ENCODE measurements around the gene BMPR2. TPM values are rescaled to one million over a fixed set of nuclear protein-coding genes. Genes with fewer than 3 reads are reported as not detected.

BMPR2 gene
- total and polyA plus RNA-seq, 4 experiments from 2014 or later = 2.3 to 20.8 (median 11.5) TPM

DNA sequence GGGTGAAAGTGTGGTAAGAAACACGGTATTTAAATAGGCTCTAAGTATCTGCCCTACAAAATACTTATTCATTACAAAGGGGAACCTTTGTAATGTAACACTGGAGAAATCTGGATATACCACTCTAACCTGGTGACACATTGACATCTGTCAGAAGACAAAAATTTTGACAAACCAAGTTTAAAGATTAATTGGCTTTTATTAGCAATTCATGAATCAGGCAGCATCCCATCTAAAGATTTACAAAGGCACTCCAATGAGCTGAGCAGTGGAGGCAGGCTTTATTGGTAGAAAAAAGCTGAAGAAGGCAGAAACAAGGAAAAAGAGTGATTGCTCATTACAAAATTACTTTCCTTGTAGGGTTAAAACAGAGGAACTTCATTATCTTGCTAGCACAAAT is 35.0 kb downstream of the BMPR2 start:
- H3K27me3 ChIP-seq (ENCODE audit: insufficient read depth, low read length) = no peaks in the 10 kb centered on the region
- no peaks in the 10 kb centered on the region for H3K9me3 ChIP-seq (ENCODE audit: control insufficient read depth in 1 of 2, low read length in 2 of 2)
- peaks cover 0 to 7% (median 3%) of the 10 kb centered on the region in 4 donors for H3K4me1 Mint-ChIP-seq
- no peaks in the 10 kb centered on the region for H3K4me1 ChIP-seq (ENCODE audit: insufficient read depth, low read length)
- no peak overlapping the region for H3K4me3 ChIP-seq (ENCODE audit: low read length in 2 of 2)
- no peak overlapping the region for H3K27ac Mint-ChIP-seq
- H3K9me3 Mint-ChIP-seq = no peaks in the 10 kb centered on the region
- H3K27me3 Mint-ChIP-seq = no peaks in the 10 kb centered on the region
- ChIA-PET POLR2A (ENCODE audit: partially characterized antibody) (no interaction called here), CTCF (ENCODE audit: partially characterized antibody) (no interaction called here)
- intact Hi-C loops (cut with micrococcal nuclease) = no loop called here
- H3K4me3 Mint-ChIP-seq = no peak overlapping the region
- no peak for DNase-seq
- peaks cover 0 to 10% of the 10 kb centered on the region in 2 donors for H3K36me3 Mint-ChIP-seq
- no peak overlapping the region for H3K27ac ChIP-seq (ENCODE audit: low read depth, low read length)
- H3K36me3 ChIP-seq (ENCODE audit: insufficient read depth, low read length) = no peaks in the 10 kb centered on the region

DNA sequence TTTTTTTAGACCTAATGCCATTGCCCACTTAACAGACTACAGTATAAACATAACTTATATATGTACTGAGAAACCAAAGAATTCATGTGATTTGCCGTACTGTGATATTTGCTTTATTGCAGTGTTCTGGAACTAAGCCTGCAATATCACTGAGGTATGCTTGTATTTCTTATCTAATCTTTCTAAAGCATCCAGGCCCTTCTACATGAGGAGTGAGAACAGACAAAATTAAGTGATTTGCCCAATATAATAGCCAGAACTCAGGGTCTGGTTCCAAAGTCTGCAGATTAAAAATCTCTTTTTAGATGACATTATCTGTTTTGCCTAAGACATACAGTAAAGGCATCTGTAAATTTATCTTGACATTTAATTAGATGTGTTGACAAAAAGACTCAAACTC is 41.9 kb downstream of the BMPR2 start:
- ChIA-PET POLR2A (ENCODE audit: partially characterized antibody) (no interaction called here), CTCF (ENCODE audit: partially characterized antibody) (no interaction called here)
- H3K27me3 ChIP-seq (ENCODE audit: insufficient read depth, low read length) = no peaks in the 10 kb centered on the region
- Mint-ChIP-seq H3K27me3 (no peaks in the 10 kb centered on the region), H3K36me3 (peaks cover 0 to 4% of the 10 kb centered on the region in 2 donors), H3K4me3 (no peak overlapping the region), H3K4me1 (peaks cover 0 to 4% (median 3%) of the 10 kb centered on the region in 4 donors), H3K9me3 (no peaks in the 10 kb centered on the region), H3K27ac (no peak overlapping the region)
- no peaks in the 10 kb centered on the region for H3K4me1 ChIP-seq (ENCODE audit: insufficient read depth, low read length)
- H3K27ac ChIP-seq (ENCODE audit: low read depth, low read length) = no peak overlapping the region
- DNase-seq = no peak
- no peaks in the 10 kb centered on the region for H3K36me3 ChIP-seq (ENCODE audit: insufficient read depth, low read length)
- no peak overlapping the region for H3K4me3 ChIP-seq (ENCODE audit: low read length in 2 of 2)
- intact Hi-C loops (cut with micrococcal nuclease) = no loop called here
- no peaks in the 10 kb centered on the region for H3K9me3 ChIP-seq (ENCODE audit: control insufficient read depth in 1 of 2, low read length in 2 of 2)

DNA sequence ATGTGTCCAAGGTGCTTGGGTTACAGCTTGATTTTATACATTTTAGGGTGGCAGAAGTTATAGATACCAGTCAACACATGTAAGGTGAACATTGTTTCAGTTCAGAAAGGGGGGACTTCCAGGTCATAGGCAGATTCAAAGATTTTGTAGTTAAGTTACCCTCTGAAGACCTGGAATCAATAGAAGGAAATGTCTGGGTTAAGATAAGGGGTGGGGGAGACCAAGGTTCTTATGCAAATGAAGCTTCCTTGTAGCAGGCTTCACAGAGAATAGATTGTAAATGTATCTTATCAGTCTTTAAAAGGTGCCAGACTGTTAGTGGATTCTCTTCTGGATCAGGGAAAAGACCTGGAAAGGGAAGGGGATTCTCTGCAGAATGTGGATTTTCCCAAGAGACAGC is 42.4 kb downstream of the BMPR2 start:
- Histone ChIP-seq H3K36me3 (ENCODE audit: insufficient read depth, low read length) (no peaks in the 10 kb centered on the region), H3K27ac (ENCODE audit: low read depth, low read length) (no peak overlapping the region), H3K4me1 (ENCODE audit: insufficient read depth, low read length) (no peaks in the 10 kb centered on the region), H3K27me3 (ENCODE audit: insufficient read depth, low read length) (no peaks in the 10 kb centered on the region), H3K4me3 (ENCODE audit: low read length in 2 of 2) (no peak overlapping the region), H3K9me3 (ENCODE audit: control insufficient read depth in 1 of 2, low read length in 2 of 2) (no peaks in the 10 kb centered on the region)
- H3K4me1 Mint-ChIP-seq = peaks cover 0 to 4% (median 3%) of the 10 kb centered on the region in 4 donors
- DNase-seq = no peak
- intact Hi-C loops (cut with micrococcal nuclease) = no loop called here
- CTCF ChIA-PET (ENCODE audit: partially characterized antibody) = no interaction called here
- H3K36me3 Mint-ChIP-seq = peaks cover 0 to 4% of the 10 kb centered on the region in 2 donors
- H3K9me3 Mint-ChIP-seq = no peaks in the 10 kb centered on the region
- H3K27me3 Mint-ChIP-seq = no peaks in the 10 kb centered on the region
- POLR2A ChIA-PET (ENCODE audit: partially characterized antibody) = no interaction called here
- H3K27ac Mint-ChIP-seq = no peak overlapping the region
- H3K4me3 Mint-ChIP-seq = no peak overlapping the region

DNA sequence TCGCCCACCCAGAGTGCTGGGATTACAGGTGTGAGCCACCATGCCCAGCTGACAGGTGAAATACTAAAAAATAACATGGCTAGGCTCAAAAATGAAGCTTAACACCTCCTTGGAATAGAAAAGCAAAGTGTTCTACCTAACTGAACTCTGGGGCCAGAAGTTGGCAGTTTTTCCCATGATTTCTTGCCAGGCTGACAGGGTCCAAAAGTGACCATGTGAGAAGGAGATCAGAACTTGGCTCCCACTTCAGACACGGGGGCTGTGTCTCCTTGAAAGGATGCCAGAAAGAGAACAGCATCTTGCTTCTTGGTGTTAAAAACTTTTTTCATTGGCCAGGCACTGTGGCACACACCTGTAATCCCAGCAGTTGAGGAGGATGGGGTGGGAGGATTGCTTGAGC is 47.0 kb downstream of the BMPR2 start:
- CTCF ChIA-PET (ENCODE audit: partially characterized antibody) = no interaction called here
- peaks cover 0 to 14% of the 10 kb centered on the region in 2 donors for H3K36me3 Mint-ChIP-seq
- no peak overlapping the region for H3K27ac Mint-ChIP-seq
- intact Hi-C loops (cut with micrococcal nuclease) = no loop called here
- H3K9me3 Mint-ChIP-seq = peaks cover 0 to 2% (median 0%) of the 10 kb centered on the region in 8 donors
- H3K36me3 ChIP-seq (ENCODE audit: insufficient read depth, low read length) = no peaks in the 10 kb centered on the region
- no peak overlapping the region for H3K4me3 Mint-ChIP-seq
- H3K27ac ChIP-seq (ENCODE audit: low read depth, low read length) = no peak overlapping the region
- H3K27me3 Mint-ChIP-seq = no peaks in the 10 kb centered on the region
- no peaks in the 10 kb centered on the region for H3K4me1 ChIP-seq (ENCODE audit: insufficient read depth, low read length)
- POLR2A ChIA-PET (ENCODE audit: partially characterized antibody) = no interaction called here
- H3K9me3 ChIP-seq (ENCODE audit: control insufficient read depth in 1 of 2, low read length in 2 of 2) = no peaks in the 10 kb centered on the region
- H3K4me3 ChIP-seq (ENCODE audit: low read length in 2 of 2) = no peak overlapping the region
- H3K4me1 Mint-ChIP-seq = peaks cover 4 to 12% (median 8%) of the 10 kb centered on the region in 4 donors
- H3K27me3 ChIP-seq (ENCODE audit: insufficient read depth, low read length) = no peaks in the 10 kb centered on the region
- no peak for DNase-seq

DNA sequence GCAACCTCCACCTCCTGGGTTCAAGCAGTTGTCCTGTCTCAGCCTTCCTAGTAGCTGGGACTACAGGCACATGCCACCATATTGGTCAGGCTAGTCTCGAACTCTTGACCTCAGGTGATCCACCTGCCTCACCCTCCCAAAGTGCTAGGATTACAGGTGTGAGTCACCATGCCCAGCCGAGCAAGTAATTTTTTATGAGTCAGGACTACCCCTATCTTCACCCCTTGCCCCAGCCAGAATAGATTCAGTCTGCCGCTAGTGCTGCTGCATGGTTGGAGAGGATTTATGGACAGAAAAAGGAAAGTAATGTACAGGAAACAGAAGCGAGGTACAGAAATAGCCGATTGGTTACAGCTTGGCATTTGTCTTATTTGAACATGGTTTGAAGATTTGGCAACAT is 48.9 kb downstream of the BMPR2 start:
- POLR2A ChIA-PET (ENCODE audit: partially characterized antibody) = no interaction called here
- no peak overlapping the region for H3K27ac Mint-ChIP-seq
- no peak for DNase-seq
- no peaks in the 10 kb centered on the region for H3K27me3 Mint-ChIP-seq
- H3K36me3 ChIP-seq (ENCODE audit: insufficient read depth, low read length) = no peaks in the 10 kb centered on the region
- intact Hi-C loops (cut with micrococcal nuclease) = no loop called here
- peaks cover 1 to 28% of the 10 kb centered on the region in 2 donors for H3K36me3 Mint-ChIP-seq
- H3K9me3 ChIP-seq (ENCODE audit: control insufficient read depth in 1 of 2, low read length in 2 of 2) = no peaks in the 10 kb centered on the region
- no peak overlapping the region for H3K4me3 Mint-ChIP-seq
- H3K4me3 ChIP-seq (ENCODE audit: low read length in 2 of 2) = no peak overlapping the region
- H3K4me1 ChIP-seq (ENCODE audit: insufficient read depth, low read length) = no peaks in the 10 kb centered on the region
- H3K27me3 ChIP-seq (ENCODE audit: insufficient read depth, low read length) = no peaks in the 10 kb centered on the region
- no peak overlapping the region for H3K27ac ChIP-seq (ENCODE audit: low read depth, low read length)
- CTCF ChIA-PET (ENCODE audit: partially characterized antibody) = no interaction called here
- peaks cover 4 to 13% (median 8%) of the 10 kb centered on the region in 4 donors for H3K4me1 Mint-ChIP-seq
- H3K9me3 Mint-ChIP-seq = peaks cover 0 to 7% (median 3%) of the 10 kb centered on the region in 8 donors

DNA sequence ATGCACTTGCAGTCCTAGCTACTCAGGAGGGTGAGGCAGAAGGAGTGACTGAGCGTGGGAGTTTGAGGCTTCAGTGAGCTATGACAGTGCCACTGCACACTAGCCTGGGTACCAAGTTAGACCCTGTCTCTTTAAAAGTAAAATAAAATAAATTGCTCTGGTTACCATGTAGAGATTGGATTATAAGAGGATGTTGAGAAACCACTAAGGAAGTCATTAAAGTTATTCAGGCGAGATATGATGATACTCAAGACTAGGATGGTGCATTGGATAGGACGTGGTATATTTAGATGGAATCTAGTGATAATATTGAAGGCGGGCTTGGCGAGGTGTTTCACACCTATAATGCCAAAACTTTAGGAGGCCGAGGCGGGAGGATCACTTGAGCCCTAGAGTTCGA is 50.6 kb downstream of the BMPR2 start:
- Mint-ChIP-seq H3K36me3 (peaks cover 1 to 28% of the 10 kb centered on the region in 2 donors), H3K4me3 (no peak overlapping the region)
- no peaks in the 10 kb centered on the region for H3K9me3 ChIP-seq (ENCODE audit: control insufficient read depth in 1 of 2, low read length in 2 of 2)

DNA sequence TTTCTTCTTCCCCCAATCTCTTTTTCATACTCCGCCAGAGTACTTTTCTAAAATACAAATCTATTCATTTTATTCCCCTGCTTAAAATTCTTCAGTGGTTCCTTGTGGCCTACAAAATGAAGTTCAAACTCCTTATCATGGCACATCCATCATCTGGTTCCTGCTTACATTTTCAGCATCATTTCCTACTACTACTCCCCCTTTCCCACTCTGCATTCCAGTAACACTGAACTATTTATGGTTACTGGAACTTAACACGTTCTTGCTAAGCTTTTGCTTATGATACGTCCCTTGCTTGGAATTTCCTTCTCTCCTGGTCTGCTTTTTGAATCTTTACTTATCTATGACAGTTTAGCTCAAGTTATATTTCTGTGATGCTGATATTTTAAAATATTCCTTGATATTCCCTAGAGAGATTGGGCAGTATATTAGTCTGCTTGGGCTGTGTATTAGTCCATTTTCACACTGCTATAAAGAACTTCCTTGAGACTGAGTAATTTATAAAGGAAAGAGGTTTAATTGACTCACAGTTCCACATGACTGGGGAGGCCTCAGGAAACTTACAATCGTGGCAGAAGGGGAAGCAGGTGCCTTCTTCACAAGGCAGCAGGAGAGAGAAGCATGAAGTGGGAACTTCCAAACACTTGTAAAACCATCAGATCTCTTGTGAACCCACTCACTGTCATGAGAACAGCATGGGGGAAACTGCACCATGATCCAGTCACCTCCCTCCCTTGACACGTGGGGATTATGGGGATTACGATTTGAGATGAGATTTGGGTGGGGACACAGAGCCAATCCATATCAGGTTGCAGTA is 53.2 kb downstream of the BMPR2 start:
- Histone ChIP-seq H3K9me3 (ENCODE audit: control insufficient read depth in 1 of 2, low read length in 2 of 2) (no peaks in the 10 kb centered on the region), H3K27me3 (ENCODE audit: insufficient read depth, low read length) (no peaks in the 10 kb centered on the region), H3K27ac (ENCODE audit: low read depth, low read length) (no peak overlapping the region), H3K4me1 (ENCODE audit: insufficient read depth, low read length) (no peaks in the 10 kb centered on the region), H3K36me3 (ENCODE audit: insufficient read depth, low read length) (no peaks in the 10 kb centered on the region), H3K4me3 (ENCODE audit: low read length in 2 of 2) (no peak overlapping the region)
- ChIA-PET CTCF (ENCODE audit: partially characterized antibody) (no interaction called here), POLR2A (ENCODE audit: partially characterized antibody) (no interaction called here)
- no peak for DNase-seq
- Mint-ChIP-seq H3K27ac (no peak overlapping the region), H3K9me3 (peaks cover 0 to 7% (median 3%) of the 10 kb centered on the region in 8 donors), H3K27me3 (no peaks in the 10 kb centered on the region), H3K4me3 (no peak overlapping the region), H3K36me3 (peaks cover 1 to 28% of the 10 kb centered on the region in 2 donors), H3K4me1 (peaks cover 4 to 13% (median 8%) of the 10 kb centered on the region in 4 donors)
- intact Hi-C loops (cut with micrococcal nuclease) = no loop called here

More for the DNA sequence above, 50.6 kb downstream of the BMPR2 start:
- intact Hi-C loops (cut with micrococcal nuclease) = no loop called here
- Histone ChIP-seq H3K27ac (ENCODE audit: low read depth, low read length) (no peak overlapping the region), H3K4me1 (ENCODE audit: insufficient read depth, low read length) (no peaks in the 10 kb centered on the region), H3K36me3 (ENCODE audit: insufficient read depth, low read length) (no peaks in the 10 kb centered on the region), H3K4me3 (ENCODE audit: low read length in 2 of 2) (no peak overlapping the region), H3K27me3 (ENCODE audit: insufficient read depth, low read length) (no peaks in the 10 kb centered on the region)
- no peak overlapping the region for H3K27ac Mint-ChIP-seq
- ChIA-PET CTCF (ENCODE audit: partially characterized antibody) (interaction anchor here (0.6 kb wide), 1 partner anchor 78 kb away, joined by 3 read pairs; no protein-coding TSS in a partner anchor), POLR2A (ENCODE audit: partially characterized antibody) (no interaction called here)
- peaks cover 0 to 7% (median 3%) of the 10 kb centered on the region in 8 donors for H3K9me3 Mint-ChIP-seq
- DNase-seq = no peak
- H3K4me1 Mint-ChIP-seq = peaks cover 4 to 13% (median 8%) of the 10 kb centered on the region in 4 donors
- no peaks in the 10 kb centered on the region for H3K27me3 Mint-ChIP-seq
